ENCODE measurements around the gene FAHD2A.

DNA sequence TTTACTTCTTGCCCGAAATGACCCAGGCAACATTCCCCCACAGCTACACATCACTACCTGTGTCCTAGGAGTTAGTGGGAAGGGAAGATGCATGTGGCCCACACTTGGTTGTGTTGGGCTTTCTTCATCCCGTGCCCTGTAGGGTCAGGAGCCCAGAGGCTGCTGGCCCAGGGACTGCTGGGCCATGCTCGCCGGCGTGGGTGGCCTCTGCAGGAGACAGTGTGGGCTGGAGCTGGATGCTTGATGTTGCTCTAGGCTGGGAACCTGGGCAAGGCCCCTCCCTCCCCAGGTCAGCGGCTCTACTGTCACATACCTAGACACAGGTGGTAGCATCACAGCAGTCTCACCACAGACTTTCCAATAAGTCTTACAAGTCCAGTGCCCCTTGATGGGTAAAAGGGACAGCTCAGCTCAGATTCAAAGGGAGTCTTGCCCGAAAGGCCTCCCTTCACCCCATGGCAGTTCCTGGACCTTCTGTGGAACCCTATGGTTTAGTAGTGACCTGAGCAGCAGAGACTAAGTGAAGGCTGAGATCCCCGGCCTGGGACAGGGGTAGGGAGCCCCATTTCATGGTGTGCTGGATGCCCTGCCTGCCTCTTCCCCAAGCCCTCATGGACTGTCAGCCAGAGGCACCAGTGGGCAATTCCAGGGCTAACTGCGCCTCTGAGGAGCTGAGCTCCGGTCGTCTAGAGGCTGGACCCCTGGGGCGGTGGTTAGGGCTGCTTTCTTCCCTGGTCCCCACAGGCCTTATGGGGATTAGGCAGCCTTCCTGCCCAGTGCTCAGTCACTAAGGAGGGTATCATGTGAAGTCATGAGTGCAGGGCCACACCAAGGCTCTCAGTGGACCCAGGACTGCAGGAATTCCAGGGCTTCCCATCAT is 45.4 kb upstream of the FAHD2A start:
- TF ChIP-seq POLR2A (IDR thresholded peaks at IDR 0.05) (no peak), EP300 (IDR thresholded peaks at IDR 0.05) (no peak)
- TF ChIP-seq, protein P1, sequence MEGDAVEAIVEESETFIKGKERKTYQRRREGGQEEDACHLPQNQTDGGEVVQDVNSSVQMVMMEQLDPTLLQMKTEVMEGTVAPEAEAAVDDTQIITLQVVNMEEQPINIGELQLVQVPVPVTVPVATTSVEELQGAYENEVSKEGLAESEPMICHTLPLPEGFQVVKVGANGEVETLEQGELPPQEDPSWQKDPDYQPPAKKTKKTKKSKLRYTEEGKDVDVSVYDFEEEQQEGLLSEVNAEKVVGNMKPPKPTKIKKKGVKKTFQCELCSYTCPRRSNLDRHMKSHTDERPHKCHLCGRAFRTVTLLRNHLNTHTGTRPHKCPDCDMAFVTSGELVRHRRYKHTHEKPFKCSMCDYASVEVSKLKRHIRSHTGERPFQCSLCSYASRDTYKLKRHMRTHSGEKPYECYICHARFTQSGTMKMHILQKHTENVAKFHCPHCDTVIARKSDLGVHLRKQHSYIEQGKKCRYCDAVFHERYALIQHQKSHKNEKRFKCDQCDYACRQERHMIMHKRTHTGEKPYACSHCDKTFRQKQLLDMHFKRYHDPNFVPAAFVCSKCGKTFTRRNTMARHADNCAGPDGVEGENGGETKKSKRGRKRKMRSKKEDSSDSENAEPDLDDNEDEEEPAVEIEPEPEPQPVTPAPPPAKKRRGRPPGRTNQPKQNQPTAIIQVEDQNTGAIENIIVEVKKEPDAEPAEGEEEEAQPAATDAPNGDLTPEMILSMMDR (IDR thresholded peaks at IDR 0.05): no peak
